Breast epithelium (tissue), 3 donors: ENCODE measurements around the gene PIANP.

Experiments used
- POLR2A ChIP-seq: fragments of 450-650 bp; IDR thresholded peaks from one replicate; pipeline ENCODE4 v1.6.1; 2016; ENCODE audit warnings: antibody characterized with exemption, mild to moderate bottlenecking, moderate library complexity
- TF ChIP-seq, protein P1 (sequence below), 3 donors: fragments of 450-650 bp; IDR thresholded peaks; one replicate each; pipeline ENCODE4 v1.5.1; 2016 to 2017; ENCODE audit warnings: antibody characterized with exemption in 3 of 3, mild to moderate bottlenecking in 3 of 3, moderate library complexity in 3 of 3

- TF ChIP-seq, protein P1, sequence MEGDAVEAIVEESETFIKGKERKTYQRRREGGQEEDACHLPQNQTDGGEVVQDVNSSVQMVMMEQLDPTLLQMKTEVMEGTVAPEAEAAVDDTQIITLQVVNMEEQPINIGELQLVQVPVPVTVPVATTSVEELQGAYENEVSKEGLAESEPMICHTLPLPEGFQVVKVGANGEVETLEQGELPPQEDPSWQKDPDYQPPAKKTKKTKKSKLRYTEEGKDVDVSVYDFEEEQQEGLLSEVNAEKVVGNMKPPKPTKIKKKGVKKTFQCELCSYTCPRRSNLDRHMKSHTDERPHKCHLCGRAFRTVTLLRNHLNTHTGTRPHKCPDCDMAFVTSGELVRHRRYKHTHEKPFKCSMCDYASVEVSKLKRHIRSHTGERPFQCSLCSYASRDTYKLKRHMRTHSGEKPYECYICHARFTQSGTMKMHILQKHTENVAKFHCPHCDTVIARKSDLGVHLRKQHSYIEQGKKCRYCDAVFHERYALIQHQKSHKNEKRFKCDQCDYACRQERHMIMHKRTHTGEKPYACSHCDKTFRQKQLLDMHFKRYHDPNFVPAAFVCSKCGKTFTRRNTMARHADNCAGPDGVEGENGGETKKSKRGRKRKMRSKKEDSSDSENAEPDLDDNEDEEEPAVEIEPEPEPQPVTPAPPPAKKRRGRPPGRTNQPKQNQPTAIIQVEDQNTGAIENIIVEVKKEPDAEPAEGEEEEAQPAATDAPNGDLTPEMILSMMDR (IDR thresholded peaks at IDR 0.05), result no peak
- no peak for TF ChIP-seq POLR2A
Measured at GRCh38 chr12:6725350-6725749, 24.7 kb upstream of the PIANP start.
